Renal pelvis (tissue), 4 donors: ENCODE data around the gene PALLD. TPM values are rescaled to one million over a fixed set of nuclear protein-coding genes. Genes with fewer than 3 reads are reported as not detected.

Experiments
- DNase-seq: peaks from one replicate; pipeline ENCODE4 v3.0.0-alpha.2; 2013
- polyA plus RNA-seq, 3 donors: library from polyadenylated mRNA; unstranded; fragments of 120-200 nt; gene quantifications; one replicate each; pipeline ENCODE4 v1.2.1, GENCODE V29; 2013; ENCODE audit not compliant: insufficient read length in 3 of 3

PALLD gene
- polyA plus RNA-seq, 3 donors: 173 to 183 (median 177) TPM

DNA sequence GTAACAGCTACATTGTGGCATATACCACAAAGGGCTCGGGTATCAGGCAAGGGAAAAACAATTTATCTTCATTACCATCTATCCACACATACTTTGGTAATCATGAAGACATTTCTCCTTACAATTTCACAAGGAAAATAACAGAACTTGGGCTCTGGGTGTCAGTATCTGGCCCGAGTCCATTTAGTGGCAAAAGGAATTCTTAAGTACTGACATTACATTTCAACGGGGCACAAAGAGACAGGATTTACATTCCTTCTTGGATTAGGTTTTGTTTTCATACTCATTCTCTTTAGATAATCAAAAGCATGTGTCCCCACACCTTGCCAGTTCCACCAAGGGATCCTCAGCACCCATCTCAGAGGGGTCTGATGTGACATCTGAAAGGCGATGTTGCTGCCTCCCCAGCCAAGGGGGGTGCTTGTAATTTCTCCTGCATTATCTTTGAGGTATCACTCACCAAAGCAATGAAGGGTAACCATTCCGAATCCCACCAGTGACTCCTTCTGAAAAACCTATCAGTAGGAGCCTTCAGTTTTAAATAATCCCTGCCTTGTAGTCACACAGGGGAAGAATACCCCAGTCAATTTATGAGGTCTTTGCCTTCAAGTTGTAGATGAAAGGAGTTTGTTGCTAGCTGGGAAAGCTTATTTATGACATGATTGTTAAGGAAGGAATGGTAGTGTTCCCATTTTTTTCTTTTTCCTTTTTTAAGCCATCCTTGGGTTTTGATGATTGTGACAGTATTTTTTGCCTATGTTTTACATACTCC, 118.6 kb downstream of the PALLD start:
- DNase-seq: no peak

DNA sequence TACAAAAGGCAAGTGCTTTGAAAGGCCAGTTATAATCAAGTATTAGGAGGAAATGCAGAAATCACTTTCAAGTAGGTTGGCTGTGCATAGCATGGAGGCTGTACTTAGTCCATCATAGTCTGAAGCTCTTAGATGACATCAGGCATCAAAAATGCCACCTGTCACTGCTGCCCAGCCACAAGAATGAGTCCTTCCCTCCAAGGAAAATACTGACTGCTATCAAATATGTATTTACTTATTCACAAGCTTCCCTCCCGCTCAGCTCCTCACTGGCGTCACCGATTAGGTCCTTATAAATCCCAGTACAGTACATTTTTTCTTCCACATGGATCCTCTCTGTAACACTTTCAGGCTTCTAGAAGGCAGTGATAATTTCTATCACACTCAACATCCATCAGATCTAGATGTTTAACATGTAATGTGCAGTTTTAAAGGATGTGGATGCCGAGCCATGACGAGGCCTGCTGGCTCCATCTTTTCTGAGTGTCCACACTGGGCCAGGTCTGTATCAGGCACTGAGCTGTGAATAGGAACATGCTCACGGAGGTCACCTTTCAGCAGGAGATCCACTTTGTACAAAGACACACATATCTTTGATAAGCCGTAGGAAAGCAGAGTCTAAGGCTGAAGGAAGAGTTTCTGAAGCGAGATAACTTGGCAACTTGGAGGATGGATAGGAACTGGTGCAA, 121.9 kb downstream of the PALLD start:
- DNase-seq: no peak

DNA sequence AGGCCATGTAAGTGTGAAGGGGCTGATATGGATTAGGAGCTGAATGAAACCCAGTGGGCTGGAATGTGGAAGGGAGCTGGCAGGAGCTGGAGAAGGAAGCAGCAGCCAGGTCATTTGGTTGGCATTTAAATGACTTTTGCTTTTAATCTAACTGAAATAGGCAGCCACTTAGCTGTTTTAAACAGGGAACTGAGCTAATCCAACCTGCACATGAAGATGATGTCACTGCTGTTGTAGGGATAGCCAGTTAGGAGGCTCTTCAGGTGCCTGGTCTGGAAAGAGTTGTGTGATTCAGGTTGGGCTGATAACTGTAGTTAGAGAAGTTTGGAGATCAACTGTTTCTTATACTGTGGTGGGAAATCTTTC, 122.4 kb downstream of the PALLD start:
- no peak for DNase-seq

DNA sequence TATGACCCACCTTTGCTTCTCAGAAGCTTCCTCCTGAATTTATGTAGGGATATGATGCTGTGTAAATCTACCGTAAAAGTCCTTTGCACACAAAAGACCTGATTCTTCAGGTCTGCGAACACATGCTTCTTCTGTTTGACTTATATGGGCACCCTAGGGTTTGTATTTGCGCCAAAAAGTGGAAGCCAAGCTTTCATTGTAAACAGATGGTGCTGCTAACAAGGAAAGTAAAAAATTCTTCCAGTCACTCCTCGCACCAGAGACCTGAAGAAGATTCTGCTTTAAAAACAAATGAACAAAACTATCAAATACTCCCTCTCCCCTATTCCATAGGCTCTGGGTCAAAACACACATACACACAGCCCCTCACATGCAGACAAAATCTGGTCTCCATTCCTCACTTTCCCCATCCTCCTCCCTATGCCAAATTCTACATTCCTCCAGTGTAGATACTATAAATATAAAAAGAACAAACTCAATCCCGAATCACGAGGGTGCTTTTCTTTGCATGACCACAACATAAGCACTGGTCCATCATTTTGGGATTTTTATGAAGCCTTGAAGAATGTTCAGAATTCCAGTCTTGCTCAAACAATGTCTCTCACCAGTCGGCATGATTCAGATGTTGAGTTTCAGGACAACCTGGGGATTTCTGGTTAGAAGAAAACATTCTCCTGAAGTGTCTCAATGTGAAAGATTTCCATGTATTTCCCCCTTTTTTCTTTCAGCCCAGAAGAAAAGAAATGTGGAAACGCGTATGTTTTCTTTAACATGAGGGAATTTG, 125.1 kb downstream of the PALLD start:
- no peak for DNase-seq

DNA sequence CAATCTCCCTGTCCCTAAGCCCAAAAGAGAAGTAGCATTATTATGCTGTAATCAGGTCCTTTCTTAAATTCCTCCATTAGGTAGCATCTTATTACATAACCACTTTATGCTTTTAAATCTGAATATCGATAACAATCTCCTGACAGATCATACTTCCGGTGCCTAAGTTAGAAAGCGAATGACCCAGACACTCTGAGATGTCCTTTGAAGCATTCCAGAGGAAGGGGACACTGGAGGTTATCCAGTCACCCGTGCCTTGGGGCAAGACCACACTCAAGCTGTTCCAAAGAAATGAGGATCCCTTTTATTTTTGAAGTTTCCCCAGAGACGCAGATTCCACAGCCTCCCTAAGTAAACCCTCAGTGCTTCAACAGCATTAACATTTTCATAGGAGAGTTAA, 125.7 kb downstream of the PALLD start:
- no peak for DNase-seq

DNA sequence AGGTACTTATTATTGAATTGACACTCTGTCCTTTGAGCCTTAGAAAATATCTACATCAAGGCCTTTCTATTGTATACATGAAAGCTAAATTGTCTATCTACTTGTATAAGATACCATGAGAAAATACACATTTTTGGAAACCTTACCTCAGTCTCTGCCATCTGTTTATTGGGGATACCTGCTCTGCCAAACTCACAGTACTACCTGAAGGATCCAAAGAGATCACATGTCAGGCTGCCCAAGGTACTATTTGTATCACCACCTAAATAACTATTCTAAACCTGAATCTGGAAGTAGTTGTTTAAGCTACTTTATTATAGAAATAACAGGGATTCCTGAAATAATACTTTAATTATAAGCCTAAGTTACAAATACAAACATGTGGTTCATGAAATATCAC, 126.2 kb downstream of the PALLD start:
- DNase-seq: no peak

DNA sequence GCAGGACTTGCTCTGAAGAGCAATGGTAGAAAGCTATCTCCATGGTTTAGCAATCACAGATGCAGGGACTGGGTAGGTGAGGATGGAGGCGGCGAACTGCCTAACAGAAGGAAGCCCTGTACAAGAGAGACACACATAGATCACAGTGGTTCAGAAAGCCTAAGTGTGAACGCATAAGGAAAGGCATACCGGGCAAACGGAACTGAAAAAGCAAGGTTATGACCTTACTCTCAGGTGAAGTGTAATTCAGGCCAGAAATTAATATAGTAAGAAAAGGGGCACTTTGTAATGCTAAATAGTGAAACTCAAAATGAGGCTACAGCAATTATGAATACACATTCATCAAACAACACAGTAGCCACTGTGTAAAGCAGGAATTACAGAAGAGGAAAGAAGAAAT, 126.6 kb downstream of the PALLD start:
- no peak for DNase-seq

DNA sequence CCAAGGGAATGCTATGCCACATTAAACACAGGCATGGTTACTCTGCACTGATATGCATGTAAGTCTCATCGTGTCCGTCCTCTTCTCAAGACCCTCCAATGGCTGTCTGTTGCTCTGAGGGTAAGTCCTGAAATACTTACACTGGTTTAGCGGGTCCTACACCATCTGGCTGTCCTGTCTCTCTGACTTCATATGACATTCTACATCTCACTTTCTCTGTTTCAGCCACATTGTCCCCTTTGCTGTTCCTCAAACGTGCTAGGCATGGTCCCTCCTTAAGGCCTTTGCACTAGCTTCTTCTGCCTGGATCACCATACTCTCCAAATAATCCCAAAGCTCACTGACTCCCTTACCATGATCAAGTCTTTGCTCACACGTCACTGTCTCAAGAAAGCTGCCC, 131.4 kb downstream of the PALLD start:
- DNase-seq: no peak

DNA sequence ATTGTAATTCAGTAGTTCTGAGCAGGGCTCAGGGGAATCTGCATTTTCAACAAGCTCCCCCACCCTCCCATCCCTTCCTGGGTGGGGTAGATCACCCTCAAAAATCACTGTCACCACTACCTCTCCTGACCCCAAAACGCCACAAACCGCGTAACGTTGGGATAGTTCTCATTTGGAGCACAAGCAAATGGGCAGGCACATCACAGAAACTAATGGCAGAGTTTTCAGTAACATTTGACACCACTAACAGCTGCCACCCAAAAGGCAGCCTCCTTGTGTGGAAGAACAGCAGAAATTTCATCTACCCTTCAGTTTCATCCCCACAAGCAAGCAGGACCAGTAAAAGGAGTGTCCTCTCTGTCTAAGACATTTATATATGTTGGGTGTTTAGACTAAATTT, 132.7 kb downstream of the PALLD start:
- DNase-seq: no peak

DNA sequence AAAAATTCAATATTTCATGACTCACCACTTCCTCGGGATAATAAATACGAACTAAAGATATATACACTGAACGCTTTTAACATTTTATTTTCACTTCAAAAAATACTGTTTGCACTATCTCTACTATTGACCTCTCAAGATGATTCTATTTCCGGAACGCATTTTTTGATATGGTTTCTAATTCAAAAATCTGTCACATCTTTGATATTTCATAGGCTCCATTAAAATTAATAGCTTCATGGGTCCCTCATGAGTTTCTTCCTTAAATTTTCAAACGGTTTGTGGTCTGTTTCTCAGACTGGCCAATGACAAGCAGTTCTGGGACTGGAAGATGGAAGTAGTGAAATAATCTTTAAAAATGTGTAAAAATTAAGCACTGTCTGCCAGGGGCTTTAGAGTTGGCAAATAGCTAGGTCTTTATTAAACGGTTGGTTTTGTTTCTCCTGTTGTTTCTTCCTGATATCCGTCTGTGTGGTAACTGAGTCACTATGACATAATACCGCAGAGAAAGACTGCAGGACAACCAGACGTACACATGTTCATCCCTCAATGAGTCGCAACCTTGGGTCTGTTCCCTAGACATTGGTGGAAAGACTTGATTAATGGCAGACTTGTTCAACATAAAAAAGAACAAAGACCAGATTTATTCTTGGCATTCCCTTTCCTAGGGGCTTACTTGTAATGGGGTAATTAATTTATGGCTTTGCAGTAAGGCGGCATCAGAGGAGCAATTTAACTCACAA, 133.8 kb downstream of the PALLD start:
- DNase-seq: no peak

DNA sequence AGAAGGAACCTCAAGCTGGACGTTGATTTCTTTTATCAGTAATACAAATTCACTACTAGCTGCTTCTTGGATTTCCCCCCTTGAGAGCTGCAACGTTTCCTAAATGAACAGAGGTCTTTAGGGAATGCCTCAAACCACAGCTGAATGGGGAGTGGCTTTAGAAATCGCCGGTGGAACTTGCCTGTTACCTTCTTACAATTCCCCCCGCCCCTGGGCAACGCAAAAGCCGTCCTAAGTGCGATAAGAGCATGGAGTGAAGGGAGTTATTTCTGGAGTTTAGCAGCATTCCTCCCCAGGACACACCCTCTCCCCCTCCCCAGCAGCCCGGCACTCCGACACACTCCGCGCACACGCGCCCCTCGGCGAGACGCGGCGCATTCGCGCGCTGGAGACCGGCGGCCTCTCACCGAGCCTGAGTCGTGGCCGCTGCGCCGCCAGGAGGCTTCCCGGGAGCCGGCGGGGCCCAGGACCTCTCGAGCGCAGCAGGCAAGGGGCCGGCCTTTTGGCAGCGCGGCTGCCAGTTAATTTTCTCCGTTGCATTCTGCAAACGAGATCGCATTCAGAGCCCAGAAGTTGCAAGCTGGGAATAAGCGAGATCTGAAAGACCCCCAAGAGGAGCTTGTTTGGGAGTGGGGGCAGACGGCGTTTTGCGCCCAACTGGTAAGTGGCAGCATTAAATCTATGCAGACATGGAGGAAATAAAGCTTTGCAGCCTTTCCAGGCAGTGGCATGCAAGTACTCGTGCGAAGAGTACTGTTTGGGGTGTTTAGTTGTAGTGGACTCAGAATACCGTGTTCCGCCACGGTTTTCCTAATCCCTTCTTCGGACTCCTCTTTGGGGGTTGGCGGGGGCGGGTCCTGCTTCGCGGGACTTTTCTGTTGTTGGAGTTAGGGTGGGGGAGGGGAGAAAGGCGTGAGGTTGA, 134.7 kb downstream of the PALLD start:
- peak; percentile 78 for DNase-seq

DNA sequence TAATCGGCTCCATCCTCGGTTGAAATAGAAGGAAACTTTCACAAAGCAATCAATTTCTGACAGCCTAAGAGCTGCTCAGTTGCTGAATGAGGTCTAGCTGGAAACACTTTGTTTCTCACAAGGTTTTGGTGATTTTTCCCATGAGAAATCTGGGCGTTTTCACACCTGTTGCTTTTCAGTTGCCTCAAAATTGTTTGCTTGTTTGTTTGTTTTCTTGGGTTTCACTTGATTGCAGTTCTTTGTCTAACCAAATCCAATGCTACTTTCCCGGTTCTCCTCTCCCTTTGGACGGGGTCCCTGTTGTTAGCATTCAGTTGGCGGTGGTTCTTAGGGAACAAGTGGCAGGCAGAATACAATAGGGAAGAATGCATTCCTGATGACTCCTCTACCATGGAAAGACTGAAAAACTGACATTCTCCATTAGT, 135.5 kb downstream of the PALLD start:
- no peak for DNase-seq

DNA sequence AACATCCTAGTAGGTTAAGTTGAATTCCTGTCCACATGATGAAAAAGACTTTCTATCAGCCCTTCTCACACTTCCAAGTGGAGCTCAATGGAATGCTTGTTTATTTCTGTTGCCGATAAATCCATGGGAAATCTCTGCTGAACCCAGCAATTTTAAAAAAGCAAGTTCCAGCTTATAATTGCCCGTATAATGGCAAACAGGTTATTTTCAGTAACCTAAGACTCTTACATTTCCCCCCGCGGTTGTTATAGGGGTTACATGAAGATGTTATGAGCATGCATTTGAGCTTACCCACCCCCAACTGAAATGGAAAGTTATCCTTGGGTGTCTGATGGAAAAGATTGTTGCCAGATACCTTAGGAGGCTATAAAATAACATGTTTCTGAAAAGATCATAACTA, 136.2 kb downstream of the PALLD start:
- no peak for DNase-seq

DNA sequence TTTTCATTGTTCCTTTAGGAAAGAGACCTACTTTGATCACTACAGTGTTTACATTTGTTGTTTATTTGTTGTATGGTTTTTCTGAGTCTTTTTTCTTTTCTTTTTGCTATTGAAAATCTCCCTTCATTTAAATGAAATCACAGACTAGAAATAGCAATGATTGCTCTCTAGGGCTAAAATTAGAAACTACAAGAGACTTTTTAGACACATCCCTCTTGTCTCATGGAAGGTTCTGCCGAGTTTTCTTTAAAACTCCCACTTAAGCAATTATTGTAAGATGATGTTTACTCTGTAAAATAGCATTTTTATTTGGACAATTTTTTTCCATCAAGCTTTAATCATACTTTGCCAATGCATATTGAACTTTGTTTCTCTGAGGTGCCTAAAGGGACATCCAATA, 136.6 kb downstream of the PALLD start:
- DNase-seq: no peak

DNA sequence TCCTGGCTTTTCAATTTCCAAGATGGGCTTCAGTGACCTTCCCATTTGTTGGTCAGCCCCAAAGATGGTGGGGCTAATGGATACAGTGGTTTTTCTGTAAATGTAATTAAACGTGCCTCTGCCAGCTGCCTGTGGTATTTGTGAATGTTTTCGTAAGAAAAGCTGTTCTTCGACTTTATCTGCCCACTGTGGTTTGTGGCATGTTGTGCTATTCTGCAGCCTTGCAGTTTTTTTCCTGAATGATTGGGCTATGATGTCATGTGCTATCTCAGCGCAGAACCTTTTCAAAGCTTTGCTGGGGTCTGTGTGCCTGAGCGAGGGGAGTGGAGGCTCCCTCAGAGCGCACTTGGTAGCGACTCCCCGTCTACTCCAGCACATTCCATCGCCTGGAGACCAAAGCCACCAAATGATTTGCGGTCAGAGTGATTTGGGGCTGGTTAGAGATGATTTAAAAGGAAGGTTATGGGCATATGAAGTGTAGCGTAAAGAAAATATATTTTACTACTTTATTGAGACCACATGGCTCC, 137.5 kb downstream of the PALLD start:
- peak; percentile 85 for DNase-seq

DNA sequence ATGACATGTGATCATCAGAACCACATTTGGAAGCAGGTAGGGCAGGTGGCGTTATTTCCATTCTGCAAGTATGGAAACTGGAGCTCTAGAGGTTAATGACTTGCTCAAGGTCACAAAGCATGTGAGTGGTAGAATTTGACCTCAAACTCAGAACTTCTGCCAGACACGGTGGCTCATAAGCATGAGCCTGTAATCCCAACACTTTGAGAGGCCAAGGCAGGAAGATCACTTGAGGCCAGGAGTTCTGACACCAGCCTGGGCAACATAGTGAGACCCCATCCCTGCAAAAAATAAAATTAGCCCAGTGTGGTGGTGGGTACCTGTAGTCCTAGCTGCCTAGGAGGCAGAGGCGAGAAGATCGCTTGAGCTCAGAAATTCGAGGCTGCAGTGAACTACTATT, 139.2 kb downstream of the PALLD start:
- DNase-seq: no peak

DNA sequence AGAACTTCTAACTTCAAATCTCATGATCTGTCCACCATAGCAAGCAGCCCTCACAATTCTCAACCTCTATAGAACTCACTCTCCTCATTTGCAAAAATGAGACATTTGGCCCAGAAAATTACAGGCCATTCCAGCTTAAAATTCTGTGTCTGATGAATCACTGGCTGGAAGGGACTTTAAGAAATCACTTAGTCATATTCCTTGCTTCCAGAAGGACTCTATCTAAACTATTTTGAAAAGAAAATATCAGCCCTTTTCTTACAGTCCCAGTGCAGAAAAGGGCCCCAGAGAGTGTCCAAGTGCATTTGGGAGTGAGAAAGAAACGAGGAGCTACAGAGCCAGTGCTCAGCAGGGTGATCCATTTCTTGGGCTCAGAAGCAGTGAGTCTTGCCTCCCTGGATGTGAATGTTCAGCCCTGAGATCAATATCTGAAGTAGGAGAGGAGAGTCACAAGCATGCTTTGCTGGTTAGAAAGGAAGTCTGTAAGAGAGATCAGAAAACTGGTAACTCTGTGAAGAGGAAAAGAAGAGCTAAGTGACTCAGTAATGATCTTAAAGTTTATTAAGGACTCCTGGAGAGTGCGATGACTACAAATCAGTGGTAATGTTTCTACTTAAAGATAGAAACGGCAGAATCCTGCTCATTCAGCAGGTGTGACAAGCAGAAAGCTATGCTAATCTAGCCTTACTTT, 139.8 kb downstream of the PALLD start:
- DNase-seq: no peak

DNA sequence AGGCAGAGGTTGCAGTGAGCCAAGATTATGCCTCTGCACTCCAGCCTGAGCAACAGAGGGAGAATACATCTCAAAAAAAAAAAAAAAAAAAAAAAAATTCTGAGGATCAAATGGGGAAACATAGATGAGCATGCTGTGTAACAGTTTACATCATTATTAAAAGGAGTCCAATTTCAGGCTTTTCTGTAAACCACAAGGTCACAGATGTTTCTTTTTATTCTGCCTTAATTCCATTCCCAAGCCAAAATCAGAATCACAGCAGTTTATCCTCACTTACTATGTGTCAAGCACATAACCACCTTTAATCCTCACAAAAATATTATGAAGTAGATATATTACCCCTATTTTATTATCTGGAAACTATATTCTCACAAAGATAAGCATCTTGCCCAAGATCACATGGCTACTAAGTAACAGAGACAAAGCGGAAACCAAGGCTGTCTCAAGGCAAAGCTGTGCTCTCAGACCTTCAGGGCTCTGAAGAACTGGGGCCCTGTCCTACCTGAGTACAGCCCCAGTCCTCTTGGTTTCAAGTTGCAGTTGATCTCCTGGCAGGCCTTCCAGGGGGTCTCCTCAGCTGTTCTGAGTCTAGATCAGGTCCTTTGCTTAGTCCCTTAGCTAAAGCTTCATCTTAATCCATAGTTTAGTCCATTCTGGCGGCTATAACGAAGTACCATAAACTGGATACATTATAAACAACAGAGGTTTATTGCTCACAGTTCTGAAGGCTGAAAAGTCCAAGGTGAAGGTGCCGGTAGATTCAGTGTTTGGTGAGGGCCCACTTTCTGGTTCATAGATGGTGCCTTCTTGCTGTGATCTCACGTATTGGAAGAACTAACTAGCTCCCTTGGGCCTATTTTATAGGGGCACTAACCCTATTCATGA, 141.3 kb downstream of the PALLD start:
- DNase-seq: no peak

DNA sequence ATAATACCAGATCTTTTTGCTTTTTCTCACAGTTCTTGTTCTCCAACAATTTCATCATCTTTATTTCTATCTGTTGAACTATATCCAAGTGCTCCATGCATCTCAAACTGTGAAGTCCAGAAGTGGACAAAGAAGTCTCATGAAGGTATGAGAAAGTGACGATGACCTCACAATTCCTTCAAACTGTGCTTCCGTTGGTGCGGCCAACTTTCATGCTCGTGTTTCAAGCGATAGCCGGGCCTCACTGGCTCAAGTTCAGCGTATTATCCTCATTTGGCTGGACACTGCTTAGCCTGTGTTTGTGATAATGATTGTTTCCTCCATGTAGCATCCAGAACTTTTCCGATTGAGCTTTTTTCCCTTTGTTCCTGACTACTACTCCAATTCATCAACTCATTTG, 143.1 kb downstream of the PALLD start:
- no peak for DNase-seq
